GOT3 (cell line): ENCODE measurements around the gene MAEL.
"Not testable (repeated sequence)": the region's sequence is repeated elsewhere in the genome, so short reads cannot be mapped to it uniquely, and the experiment has no call there.

ENCODE experiments used
- DNase-seq: peaks from one replicate; lab custom pipeline; 2025; ENCODE audit warnings: mixed read lengths; lab: John Stamatoyannopoulos, UW

MAEL gene

GRCh38 chr1:166978821-166979220, 10.3 kb upstream of the MAEL start:
- no peak for DNase-seq

GRCh38 chr1:166980383-166980782, 8.7 kb upstream of the MAEL start:
- DNase-seq: no peak

GRCh38 chr1:166980818-166981217, 8.3 kb upstream of the MAEL start:
- no peak for DNase-seq

- DNase-seq: no peak
Observed at GRCh38 chr1:166981589-166981988, 7.5 kb upstream of the MAEL start.

GRCh38 chr1:166999075-166999474, 10.0 kb downstream of the MAEL start:
- DNase-seq: no peak

- no peak for DNase-seq
Observed at GRCh38 chr1:166999500-167000055, 10.5 kb downstream of the MAEL start.

- DNase-seq: no peak
Observed at GRCh38 chr1:167000546-167000945, 11.5 kb downstream of the MAEL start.

GRCh38 chr1:167002354-167002753, 13.3 kb downstream of the MAEL start:
- no peak for DNase-seq

- DNase-seq: no peak
Observed at GRCh38 chr1:167003711-167004110, 14.6 kb downstream of the MAEL start.

GRCh38 chr1:167011560-167012191, 22.6 kb downstream of the MAEL start:
- no peak for DNase-seq

GRCh38 chr1:167012570-167012969, 23.5 kb downstream of the MAEL start:
- no peak for DNase-seq

- DNase-seq: no peak
Observed at GRCh38 chr1:167013108-167013929, 24.2 kb downstream of the MAEL start.

GRCh38 chr1:167016100-167016750, 27.1 kb downstream of the MAEL start:
- no peak for DNase-seq

GRCh38 chr1:167022384-167022783, 33.3 kb downstream of the MAEL start:
- DNase-seq: no peak

- DNase-seq: not testable (repeated sequence)
Observed at GRCh38 chr1:167029553-167029952, 40.5 kb downstream of the MAEL start.

- DNase-seq: no peak
Observed at GRCh38 chr1:167033646-167034045, 44.6 kb downstream of the MAEL start.

- no peak for DNase-seq
Observed at GRCh38 chr1:167043752-167044488, 54.8 kb downstream of the MAEL start.

- no peak for DNase-seq
Observed at GRCh38 chr1:167051907-167052306, 62.8 kb downstream of the MAEL start.

- no peak for DNase-seq
Observed at GRCh38 chr1:167052389-167052788, 63.3 kb downstream of the MAEL start.

- DNase-seq: no peak
Observed at GRCh38 chr1:167054531-167054930, 65.5 kb downstream of the MAEL start.

GRCh38 chr1:167054946-167055630, 66.0 kb downstream of the MAEL start:
- DNase-seq: no peak
